GM21528 (cell line): Measurements from ENCODE around the gene PDC.
"Not testable (repeated sequence)": the region's sequence is repeated elsewhere in the genome, so short reads cannot be mapped to it uniquely, and the experiment has no call there.

Experiments used
- ATAC-seq: cut with Tn5 transposase; IDR thresholded peaks from one replicate; pipeline ENCODE4 v1.9.1; 2021; ENCODE audit warnings: mild to moderate bottlenecking, moderate library complexity; ENCODE audit not compliant: unreplicated experiment, low FRiP score

The PDC gene

DNA sequence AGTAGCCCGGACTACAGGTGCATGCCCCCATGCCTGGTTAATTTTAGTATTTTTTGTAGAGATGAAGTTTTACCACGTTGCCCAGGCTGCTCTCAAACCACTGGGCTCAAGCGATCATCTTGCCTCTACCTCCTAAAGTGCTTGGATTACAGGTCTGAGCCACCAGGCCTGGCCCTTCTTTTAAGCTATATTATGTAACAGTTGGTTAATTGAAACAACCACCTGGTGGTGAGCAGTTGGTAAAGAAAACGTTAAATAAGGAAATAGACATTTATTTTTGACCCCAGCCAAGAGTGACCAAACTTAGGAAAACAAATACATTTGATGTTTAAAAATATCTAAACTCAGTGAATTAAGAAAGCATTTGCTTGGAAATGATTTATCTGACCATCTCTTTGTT, 12.1 kb upstream of the PDC start:
- no peak for ATAC-seq

DNA sequence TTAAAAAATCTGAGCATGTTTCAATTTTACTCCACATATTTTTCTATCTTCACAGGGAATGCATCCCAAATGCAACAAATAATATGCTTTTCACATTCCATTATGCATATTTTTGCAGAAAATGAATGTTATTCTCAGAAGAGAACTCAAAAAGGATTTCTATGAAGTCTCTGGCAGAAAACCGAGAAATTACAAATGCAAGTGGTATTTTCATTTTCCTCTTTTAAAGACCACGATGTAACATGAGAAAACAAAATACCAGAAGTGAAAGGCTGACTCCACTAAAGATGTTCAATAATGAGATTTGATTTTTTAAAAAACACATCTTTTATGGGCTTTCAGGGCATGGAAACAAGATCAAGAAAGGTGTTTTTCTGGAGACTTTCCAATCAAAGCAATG, 5.0 kb upstream of the PDC start:
- no peak for ATAC-seq

DNA sequence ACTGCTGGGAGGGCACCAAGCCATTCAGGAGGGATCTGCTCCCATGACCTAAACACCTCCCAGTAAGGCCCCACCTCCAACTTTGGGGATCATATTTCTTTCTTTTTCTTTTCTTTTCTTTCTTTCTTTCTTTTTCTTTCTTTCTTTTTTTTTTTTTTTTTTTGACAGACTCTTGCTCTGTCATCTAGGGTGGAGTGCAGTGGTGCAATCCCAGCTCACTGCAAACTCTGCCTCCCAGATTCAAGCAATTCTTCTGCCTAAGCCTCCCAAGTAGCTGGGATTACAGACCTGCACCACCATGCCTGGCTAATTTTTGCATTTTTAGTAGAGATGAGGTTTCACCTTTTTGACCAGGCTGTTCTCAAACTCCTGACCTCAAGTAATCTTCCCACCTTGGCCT, 4.6 kb upstream of the PDC start:
- ATAC-seq: not testable (repeated sequence)

DNA sequence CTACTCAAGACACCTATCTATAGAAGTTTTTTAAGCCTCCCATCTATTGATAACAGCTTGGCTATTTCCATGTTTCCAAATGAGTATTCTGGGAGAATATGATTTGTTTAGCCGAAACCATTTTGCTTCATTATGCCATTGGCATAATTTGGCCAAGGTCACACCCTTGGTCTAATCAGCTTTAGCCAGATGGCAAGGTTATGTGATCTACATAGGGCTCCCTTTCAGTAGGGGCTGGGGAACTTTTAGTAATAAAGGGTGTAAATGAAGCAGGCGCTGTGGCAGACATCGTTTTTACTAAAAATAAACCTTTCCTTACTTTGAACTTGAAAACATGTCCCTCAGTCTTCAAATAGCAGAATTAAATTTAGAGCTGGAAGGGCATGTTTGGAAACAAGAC, 3.0 kb upstream of the PDC start:
- no peak for ATAC-seq

DNA sequence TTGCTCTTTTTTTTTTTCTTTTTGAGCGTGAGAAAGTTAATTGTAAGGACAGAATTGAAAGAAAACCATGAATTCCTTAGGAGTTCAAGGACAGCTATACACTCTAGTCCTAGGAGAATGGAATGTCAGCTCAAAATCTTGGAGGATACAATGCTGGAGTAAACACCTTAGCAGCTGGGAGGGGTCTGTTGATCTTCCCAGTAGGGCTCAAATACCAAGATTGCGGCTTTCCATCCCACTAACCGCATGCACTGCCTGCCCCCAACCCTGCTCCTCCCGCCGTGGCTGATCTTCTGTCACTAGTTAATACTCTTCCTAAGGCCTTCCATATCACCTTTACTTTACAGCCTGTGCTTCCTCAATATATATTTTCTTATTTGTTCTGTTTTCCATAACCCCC, 2.6 kb upstream of the PDC start:
- ATAC-seq: no peak

DNA sequence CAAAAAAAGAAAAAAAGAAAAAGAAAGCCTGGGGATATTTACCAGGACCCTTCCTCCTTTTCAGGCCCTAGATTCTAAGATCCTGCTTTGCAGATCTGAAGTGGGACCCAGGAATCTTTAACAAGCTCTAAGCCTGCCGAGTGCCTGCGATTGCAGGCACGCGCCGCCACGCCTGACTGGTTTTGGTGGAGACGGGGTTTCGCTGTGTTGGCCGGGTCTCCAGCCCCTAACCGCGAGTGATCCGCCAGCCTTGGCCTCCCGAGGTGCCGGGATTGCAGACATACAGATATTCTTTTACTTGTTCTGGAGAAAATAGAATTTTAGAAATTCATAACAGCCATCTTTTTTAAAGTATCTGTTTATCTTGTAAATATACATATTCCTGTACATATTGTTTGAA, 1.8 kb downstream of the PDC start:
- ATAC-seq: not testable (repeated sequence)

DNA sequence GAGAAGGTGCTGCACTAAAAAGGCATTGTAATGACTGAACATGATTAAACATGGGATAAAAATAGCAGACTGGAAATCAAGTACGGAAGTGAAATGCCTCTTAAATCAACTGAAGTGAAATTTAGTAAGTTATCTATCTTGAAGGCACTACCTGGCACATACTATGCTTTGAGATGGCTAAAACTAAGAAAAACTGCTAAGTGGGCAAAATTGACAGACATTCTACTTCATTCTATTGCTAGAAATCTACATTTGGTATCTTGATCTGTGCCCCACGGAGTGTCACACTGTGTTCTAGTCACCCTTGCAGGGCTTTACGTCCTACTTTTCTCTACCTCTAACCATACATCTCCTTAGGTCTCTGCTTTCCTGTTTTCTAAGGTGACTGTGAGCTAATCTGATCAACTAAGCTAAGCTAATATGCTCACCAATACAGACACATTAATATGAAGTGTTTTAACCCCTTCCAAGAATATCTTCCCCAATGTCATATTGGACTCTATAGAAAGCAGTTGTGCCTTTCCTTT, 4.1 kb downstream of the PDC start:
- ATAC-seq: no peak

DNA sequence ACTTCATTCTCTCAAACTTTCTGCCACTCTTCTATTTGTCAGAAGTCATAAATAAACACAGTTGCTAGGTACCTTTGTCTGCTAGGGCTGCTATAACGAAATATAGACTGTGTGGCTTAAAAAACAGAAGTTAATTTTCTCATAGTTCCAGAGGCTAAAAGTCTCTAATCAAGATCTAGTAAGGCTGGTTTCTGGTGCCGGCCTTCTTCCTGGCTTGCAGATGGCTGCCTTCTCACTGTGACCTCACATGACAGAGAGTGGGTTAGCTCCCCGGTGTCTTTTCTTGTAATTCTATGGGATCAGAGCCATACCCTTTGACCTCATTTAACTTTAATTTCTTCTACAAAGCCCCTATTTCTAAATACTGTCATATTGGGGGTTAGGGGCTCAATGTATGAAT, 5.9 kb downstream of the PDC start:
- no peak for ATAC-seq

DNA sequence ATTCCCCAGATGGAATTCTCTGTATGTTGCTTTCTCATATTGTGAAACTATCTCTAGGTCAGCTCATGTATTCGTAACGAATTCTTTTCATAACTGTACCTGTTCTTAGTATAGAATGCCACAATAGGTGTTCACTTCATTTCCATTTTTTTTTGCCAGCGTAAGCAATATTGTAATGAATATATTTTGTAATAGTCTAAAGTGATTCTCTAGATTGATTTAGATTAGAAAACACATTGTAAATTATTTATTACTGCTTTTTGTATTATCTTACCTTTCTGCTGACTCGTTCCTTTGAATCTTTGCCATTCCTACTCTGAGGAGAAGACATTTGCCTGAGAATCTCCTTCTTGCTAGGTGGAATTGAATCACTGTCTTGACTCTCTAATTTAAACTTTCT, 14.8 kb downstream of the PDC start:
- no peak for ATAC-seq

DNA sequence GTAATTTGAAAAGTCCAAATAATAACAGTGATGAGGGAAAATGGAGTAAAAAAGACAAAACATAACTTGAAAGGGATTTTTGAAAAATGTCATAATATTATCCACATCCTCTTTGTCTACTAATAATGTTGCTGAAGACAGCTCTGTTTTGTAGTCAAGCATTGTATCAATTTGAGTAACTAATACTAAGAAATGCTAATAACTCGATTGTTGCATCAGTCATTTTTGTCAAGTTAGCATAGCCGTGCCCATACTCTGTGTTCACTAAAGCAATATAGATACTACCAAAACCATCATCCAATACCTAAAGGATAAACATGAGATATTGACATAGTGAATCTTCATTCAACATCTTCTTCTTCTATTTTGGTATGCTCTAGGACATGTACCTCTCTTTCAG, 17.3 kb downstream of the PDC start:
- ATAC-seq: no peak

DNA sequence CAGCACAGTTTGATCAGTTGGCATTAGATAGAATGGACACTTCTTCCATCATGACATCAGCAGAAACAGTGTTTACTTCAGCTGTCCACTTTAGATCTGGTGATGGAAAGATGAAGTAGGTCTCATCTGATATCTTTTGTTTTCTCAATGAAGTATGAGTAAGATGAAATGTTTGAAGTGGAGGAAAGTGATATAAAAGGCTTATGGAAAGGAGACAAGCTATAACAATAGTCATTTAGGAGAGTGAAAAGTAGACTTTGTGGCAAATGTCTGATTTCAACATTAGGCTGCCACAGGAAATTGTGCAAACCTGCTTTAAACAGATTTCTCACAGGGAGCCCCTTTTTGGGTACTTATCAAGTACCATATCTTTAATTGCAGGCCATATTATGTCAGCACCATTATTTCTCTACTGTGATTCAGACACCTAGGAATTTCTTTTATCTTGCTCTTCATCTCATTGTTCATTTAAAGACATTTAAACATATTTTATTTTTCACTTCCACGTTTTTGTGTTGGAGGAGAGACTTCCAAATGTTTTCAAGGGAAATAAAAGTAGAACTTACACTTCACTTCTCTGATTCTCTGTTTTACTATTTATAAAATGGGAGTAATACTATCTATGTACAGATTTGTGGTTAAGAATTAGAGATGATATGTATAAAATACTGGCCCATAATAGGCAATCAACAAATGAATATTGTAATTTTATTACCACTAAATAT, 18.1 kb downstream of the PDC start:
- ATAC-seq: no peak

DNA sequence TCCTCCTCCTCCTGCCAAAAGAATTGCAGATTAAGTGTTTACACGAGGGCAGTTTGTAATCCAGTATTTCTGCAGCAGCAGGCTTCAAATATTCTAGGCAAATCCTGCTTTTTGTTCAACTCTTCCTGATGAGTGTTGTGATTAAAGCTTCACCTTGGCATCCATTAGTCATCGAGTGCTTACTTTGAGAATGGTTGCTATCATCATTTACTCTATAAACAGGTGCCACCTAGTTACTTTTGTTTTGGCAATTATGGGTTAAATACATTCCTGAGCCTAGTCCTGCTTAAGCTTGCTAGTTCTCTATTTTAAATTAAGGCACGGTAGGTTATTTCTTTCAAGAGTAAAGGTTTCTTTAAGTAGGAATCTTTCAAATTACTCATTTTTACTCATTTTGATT, 20.3 kb downstream of the PDC start:
- ATAC-seq: no peak

DNA sequence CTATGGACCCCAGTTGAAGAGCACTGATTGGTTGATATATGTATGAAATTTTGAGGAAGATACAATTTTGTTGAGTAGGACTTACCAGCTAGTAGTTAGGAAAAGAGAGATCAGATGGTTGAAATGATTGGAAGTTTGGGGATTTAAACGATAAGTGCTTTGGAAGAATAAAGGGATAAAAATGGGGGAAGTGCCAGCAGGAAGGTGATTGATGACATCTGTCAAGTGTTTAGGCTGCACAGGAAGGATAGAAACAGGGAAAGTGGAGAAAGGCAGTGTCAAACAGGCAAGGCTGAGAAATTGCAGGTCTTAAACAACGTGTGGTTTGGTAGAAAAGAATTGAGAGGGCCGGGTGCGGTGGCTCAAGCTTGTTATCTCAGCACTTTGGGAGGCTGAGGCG, 22.3 kb downstream of the PDC start:
- ATAC-seq: no peak

DNA sequence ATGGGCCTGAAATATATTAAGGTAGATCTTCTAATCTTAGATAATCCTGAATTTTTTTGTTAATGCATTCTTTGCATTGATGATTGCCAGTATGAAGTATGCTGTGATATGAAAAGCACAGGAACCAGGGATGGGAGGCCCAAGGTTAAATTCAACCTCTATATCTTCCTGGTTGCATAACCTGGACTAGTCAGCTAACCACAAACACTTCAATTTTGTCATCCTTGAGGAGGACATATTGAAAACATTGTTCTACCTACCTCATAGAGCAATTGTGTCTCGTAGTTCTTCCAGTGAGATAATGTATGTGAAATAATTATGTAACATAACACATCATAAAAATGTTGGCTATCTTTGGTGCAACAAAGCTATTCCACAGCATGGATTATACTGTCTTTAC, 25.6 kb downstream of the PDC start:
- ATAC-seq: no peak

DNA sequence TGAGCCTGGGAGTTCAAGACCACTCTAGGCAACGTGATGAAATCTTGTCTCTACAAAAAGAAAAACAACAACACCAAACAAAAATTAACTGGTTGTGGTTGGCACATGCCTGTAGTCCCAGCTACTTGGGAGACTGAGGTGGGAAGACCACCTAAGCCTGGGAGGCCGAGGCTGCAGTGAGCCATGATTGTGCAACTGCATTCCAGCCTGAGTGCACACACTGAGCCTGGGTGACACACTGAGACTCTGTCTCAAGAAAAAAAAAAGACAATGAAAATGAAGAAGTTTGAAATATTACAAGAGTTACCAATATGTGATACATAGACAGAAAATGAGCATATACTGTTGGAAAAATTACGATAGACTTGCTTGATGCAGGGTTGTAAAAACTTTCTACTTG, 31.9 kb downstream of the PDC start:
- no peak for ATAC-seq

DNA sequence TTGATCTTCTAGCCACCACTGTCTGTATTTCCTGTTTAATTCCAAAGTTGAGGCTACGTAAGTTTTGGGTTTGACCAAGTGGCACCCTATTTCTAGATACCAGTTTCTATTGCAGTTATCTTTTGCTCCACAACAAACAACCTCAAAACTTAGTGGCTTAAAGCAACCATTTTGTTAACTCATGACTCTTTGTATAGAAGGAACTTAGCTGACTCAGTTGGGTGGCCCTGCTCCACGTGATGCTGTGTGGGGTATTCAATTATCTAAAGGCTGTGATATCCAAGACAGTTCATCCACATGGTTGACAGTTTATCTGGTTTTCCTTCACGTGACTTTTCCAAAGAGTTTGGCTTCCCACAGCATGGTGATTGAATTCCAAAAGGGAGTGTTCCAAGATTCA, 34.8 kb downstream of the PDC start:
- ATAC-seq: no peak

DNA sequence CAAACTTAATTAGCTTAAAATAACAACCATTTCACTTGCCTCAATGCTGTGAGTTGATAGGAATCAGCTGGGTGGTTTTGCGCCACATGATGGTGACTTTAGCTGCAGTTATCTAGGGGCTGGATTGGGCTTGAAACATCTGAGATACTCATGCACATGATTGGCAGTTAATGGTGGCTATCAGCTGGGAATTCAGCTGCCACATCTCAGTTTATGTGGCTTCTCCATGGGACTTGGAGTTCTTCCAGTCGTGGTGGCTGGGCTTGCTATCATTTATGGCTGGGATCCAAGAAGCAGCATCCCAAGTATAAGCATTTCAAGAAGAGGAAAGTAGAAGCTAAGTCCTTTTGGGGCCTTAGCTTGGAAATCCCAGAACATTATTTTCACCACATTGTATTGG, 36.4 kb downstream of the PDC start:
- ATAC-seq: no peak

DNA sequence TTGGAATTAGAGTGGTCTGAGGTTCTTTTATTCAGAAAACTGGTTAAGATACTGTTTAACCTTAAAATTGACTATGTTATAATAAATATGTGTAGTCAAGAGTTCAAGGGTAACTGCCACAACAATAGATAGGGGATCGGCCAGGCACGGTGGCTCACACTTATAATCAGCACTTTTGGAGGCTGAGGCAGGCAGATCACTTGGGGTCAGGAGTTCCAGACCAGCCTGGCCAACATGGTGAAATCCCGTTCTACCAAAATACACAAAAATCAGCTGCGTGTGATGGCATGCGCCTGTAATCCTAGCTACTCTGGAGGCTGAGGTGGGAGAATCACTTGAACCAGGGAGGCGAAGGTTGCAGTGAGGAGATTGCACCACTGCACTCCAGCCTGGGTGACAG, 39.5 kb downstream of the PDC start:
- ATAC-seq: no peak

DNA sequence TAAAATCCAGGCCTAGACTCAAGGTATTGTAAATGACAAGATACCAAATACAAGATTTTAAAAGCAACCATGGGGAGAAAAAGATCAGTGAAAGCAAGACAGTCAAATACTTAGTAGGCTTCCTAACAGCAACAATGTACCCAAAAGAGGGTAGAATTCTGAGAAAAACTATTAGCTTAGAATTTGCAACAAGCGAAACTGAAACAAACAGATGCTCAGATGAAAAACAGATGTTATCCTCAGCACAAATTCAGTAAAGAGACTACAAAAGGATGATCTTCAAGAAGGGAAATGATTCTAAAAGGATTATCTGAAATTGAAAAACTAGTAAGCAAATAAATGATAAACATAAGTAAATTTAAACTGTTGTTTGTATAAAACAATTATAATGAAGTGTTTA, 40.0 kb downstream of the PDC start:
- peak; percentile 85 for ATAC-seq

DNA sequence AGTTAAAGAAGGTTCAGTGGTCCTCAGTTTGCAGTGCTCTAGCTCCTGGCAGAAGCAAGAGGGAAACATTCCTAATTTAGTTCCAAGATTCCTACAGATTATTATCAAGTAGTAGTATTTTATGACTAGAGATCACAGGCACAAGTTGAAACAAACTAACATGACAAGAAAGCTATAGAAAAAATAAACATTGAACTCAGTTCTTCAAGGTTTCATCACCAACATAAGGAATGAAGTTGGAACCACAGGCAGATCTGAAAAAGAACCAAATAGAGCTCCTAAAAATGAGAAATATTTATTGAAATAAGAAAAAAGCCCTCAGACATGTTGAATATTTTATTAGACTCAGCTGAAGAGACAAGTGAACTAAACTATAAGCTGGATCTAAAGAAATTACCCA, 40.6 kb downstream of the PDC start:
- no peak for ATAC-seq

DNA sequence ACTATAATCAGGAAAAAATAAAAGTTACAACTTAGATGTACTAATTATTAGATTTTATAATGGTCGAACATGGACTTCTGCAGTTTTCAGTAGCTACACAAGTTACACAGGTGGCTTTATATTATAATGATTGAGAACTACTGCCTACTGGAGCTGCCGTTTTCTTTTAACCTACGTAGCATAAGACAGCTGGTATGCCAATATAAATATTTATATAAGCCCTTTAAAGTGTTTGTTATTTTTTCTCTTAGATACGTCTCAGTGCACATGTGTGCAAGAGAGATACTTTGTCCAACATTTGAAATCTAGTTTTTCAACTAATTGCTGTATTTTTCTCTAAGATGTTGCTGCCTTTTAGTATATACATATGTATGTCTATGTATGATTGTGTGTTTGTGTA, 42.4 kb downstream of the PDC start:
- ATAC-seq: no peak

DNA sequence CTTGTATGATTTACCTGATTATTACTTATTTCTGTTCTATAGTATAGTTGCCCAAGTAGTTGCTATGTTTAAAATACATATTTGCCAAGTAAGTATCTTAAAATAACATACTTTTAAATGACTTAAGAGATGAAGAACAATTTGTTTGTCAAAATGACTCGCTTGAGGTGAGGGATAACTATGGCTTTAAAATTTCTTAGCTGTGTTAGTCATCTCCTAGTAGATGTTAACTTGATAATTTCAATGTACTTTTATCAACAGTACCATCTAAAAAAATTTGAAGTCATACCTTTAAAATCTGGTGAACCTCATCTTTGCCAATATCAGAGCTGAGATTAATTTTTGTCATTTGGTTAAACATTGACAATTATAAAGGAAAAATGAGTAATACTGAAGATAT, 47.6 kb downstream of the PDC start:
- ATAC-seq: no peak

DNA sequence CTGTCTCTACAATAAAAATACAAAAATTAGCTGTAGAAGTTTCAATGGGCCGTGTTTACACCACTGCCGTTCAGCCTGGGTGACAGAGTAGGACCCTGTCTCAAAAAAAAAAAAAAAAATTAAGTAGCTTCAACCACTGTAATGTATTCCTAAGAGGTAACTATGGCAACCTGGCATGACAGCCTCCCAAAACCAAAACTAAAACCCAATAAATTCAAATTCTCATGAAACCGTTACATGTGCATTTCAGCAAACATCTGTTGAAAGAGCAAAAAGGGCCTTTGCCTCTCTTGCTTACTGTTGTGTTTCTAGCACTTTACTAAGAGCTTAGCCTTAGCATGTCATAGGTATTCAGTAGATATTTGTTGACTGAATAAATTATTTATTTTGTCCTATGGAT, 51.8 kb downstream of the PDC start:
- ATAC-seq: peak; percentile 55
